HFFc6 (cell line): ENCODE data around the gene EBF3. TPM values are rescaled to one million over a fixed set of nuclear protein-coding genes. Genes with fewer than 3 reads are reported as not detected.

ENCODE experiments used
- DNase-seq: peaks from one replicate; pipeline ENCODE4 v3.0.0-alpha.2; 2018
- H3K27ac Mint-ChIP-seq: 2 replicates; pipeline ENCODE4 v1.8.0; 2020; ENCODE audit warnings: mild to moderate bottlenecking, mixed read lengths
- H3K27me3 Mint-ChIP-seq: 2 replicates; pipeline ENCODE4 v1.8.0; 2021; ENCODE audit warnings: mild to moderate bottlenecking, moderate library complexity, mixed read lengths; ENCODE audit not compliant: insufficient read depth
- H3K36me3 Mint-ChIP-seq: 2 replicates; pipeline ENCODE4 v1.8.0; 2021; ENCODE audit warnings: low read depth, mixed read lengths
- H3K4me1 Mint-ChIP-seq: 2 replicates; pipeline ENCODE4 v1.8.0; 2020; ENCODE audit warnings: low read depth, mixed read lengths
- H3K4me3 Mint-ChIP-seq: 2 replicates; pipeline ENCODE4 v1.8.0; 2020; ENCODE audit warnings: mild to moderate bottlenecking, moderate library complexity, mixed read lengths
- H3K9me3 Mint-ChIP-seq: 2 replicates; pipeline ENCODE4 v1.8.0; 2020; ENCODE audit warnings: mild to moderate bottlenecking, mixed read lengths
- total RNA-seq, 6 experiments: library from RNA; stranded (reverse); fragmentation: NEBNext Ultra II Directional; extraction: Animal tissue kit (Norgen Biotek cat#: 25700); gene quantifications; 2 replicates in 1 of 6; 3 replicates in 5 of 6; pipeline ENCODE4 v1.2.3, GENCODE V29; 2021
- TF ChIP-seq, protein P1 (sequence below): fragments of 200-600 bp; sonication (generic); IDR thresholded peaks from 2 replicates; pipeline ENCODE4 v1.5.0; 2021; ENCODE audit warnings: antibody characterized with exemption, mild to moderate bottlenecking

Gene EBF3
- total RNA-seq, 6 experiments from 2014 or later = 0.14 to 0.39 (median 0.21) TPM; not detected in 2

DNA sequence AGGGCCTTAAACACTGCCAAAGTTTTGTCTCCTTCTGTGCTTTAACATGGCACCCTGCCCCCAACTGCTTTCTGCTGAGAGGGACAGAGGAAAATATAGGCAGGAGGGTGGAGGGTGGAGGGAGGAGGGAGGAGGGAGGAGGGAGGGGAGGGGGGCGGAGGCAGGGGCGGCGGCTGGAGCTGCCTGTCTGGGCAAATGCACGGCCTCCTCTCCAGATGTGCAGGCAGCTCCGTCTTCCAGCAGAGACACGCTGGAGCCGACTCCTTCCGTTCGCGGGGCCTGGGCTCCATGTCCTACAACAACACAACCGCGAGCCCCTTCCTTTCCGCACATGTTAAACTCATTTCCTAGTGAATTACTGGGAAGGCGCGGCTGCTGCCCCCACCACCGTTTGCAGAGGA, 14.2 kb downstream of the EBF3 start:
- H3K36me3 Mint-ChIP-seq = no peaks in the 10 kb centered on the region
- H3K9me3 Mint-ChIP-seq = no peaks in the 10 kb centered on the region
- H3K27me3 Mint-ChIP-seq = peaks cover 7% of the 10 kb centered on the region; the same call in 1 of the 2 replicates
- no peak overlapping the region for H3K27ac Mint-ChIP-seq
- H3K4me3 Mint-ChIP-seq = no peak overlapping the region
- TF ChIP-seq, protein P1, sequence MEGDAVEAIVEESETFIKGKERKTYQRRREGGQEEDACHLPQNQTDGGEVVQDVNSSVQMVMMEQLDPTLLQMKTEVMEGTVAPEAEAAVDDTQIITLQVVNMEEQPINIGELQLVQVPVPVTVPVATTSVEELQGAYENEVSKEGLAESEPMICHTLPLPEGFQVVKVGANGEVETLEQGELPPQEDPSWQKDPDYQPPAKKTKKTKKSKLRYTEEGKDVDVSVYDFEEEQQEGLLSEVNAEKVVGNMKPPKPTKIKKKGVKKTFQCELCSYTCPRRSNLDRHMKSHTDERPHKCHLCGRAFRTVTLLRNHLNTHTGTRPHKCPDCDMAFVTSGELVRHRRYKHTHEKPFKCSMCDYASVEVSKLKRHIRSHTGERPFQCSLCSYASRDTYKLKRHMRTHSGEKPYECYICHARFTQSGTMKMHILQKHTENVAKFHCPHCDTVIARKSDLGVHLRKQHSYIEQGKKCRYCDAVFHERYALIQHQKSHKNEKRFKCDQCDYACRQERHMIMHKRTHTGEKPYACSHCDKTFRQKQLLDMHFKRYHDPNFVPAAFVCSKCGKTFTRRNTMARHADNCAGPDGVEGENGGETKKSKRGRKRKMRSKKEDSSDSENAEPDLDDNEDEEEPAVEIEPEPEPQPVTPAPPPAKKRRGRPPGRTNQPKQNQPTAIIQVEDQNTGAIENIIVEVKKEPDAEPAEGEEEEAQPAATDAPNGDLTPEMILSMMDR = no peak
- H3K4me1 Mint-ChIP-seq = peaks cover 15% of the 10 kb centered on the region; the same call in 1 of the 2 replicates
- no peak for DNase-seq

DNA sequence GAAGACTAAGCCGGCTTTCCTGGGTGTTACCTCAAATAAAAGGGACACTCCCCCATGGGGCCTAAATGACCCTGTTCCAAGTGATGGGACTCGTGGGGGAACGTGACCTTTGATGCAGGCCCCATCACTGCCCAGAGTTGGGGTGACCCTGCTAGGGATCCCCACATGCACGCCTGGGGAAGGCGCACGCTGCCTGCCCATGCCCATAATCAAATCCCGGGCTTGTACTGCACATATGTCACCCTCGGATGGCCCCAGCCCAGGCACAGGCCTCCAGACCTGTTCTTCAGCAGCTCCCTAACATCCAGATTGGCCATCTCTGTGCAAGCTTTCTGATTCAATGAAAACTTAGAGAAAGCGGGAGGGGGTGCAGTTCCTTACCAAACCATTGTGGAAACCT, 14.7 kb downstream of the EBF3 start:
- DNase-seq = no peak
- peaks cover 7% of the 10 kb centered on the region; the same call in 1 of the 2 replicates for H3K27me3 Mint-ChIP-seq
- peaks cover 15% of the 10 kb centered on the region; the same call in 1 of the 2 replicates for H3K4me1 Mint-ChIP-seq
- no peak overlapping the region for H3K4me3 Mint-ChIP-seq
- TF ChIP-seq, protein P1 = no peak
- no peak overlapping the region for H3K27ac Mint-ChIP-seq
- no peaks in the 10 kb centered on the region for H3K36me3 Mint-ChIP-seq
- H3K9me3 Mint-ChIP-seq = no peaks in the 10 kb centered on the region

DNA sequence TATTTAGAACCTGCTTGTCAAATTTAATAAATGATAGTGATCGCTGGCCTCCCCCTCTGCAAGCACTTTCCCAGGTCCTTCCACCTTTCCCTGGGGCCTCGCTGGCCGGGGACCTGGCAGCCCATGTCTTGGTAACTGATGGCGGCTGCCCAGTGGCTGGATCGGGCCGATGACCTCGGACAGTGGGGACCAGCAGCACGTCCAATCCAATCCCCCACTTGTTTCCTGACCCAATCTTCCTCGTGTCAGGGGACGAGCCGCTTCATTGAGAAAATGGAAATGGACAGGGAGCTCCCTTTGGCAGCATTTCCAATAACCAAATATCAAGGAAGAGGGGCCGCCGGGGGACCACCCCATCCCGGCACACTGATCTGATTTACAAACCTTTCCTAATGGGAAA, 17.2 kb downstream of the EBF3 start:
- Mint-ChIP-seq H3K27me3 (peaks cover 12% of the 10 kb centered on the region), H3K4me3 (no peak overlapping the region), H3K27ac (no peak overlapping the region), H3K9me3 (no peaks in the 10 kb centered on the region), H3K4me1 (peaks cover 10% of the 10 kb centered on the region; the same call in 1 of the 2 replicates), H3K36me3 (no peaks in the 10 kb centered on the region)
- DNase-seq = no peak
- TF ChIP-seq, protein P1 = no peak

DNA sequence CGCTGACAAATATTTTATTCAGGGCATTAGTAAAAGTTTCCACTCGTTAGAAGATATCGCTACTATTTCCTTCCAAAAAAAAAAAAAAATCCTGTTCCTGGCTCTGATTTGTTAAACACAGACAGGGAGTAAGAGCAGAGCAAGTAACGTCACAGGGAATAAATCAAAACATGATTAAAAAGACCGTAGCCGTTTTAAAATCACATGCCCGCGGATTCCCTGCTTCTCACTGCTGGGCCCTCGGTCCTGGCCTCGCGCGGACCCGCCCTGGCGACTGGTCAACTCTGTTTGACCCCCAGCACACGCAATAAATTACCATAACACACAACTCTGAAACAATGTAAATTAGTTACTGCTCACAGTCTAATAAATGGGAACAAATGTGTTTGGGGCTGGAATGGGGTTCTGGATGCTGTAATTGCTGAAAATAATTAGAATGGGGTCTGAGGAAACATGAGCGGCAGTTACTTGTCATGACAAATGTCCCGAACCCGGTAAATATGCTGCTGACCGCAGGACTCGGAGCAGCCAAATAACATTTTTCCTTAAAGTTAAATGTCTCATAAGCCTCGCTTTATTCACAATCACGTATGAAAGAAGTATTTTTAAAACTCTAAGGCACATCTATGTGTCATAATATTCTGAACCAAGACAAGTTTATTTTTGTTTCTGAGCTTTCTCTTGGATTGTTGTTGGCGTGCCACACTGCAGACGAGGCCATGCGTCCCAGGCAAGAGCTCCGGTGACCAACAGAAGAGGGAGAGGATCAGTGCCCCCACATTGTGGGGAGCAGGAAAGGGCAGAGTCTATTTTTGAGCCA, 17.9 kb downstream of the EBF3 start:
- Mint-ChIP-seq H3K9me3 (no peaks in the 10 kb centered on the region), H3K36me3 (no peaks in the 10 kb centered on the region), H3K27ac (no peak overlapping the region), H3K27me3 (peaks cover 14% of the 10 kb centered on the region), H3K4me1 (peaks cover 10% of the 10 kb centered on the region; the same call in 1 of the 2 replicates), H3K4me3 (no peak overlapping the region)
- DNase-seq = no peak
- TF ChIP-seq, protein P1 = no peak

DNA sequence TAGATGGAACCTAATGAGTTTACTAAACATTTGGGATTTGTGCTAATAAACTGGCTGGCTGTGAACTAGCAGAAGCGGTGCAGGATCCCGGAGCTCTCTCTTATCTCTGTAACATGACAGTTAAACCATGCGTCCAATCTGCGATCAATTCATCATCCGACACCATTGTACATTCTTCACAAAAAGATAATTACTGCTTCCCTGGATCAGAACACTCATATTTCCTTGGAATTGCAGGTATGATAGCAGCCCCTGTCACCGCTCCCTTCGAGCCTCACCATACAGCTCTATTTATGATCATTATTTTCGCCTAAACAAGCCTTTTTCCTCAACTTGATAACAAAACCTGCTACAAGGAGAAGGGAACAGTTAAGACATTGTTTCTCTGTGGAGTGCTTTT, 18.5 kb downstream of the EBF3 start:
- Mint-ChIP-seq H3K36me3 (no peaks in the 10 kb centered on the region), H3K4me3 (no peak overlapping the region), H3K27ac (no peak overlapping the region), H3K4me1 (peaks cover 5% of the 10 kb centered on the region; the same call in 1 of the 2 replicates), H3K9me3 (no peaks in the 10 kb centered on the region), H3K27me3 (peaks cover 14% of the 10 kb centered on the region)
- DNase-seq = no peak
- TF ChIP-seq, protein P1 = no peak
